Sigmoid colon (tissue), 7 donors: ENCODE data around the gene MAP4K5. TPM values are rescaled to one million over a fixed set of nuclear protein-coding genes. Genes with fewer than 3 reads are reported as not detected.

ENCODE experiments used
- DNase-seq: peaks from one replicate; pipeline ENCODE4 v3.0.0-alpha.2; 2019
- H3K27ac ChIP-seq, 4 donors: fragments of 200-600 bp; sonication (generic); one replicate each; pipeline ENCODE4 v1.5.1; 2016 to 2019; ENCODE audit warnings: mild to moderate bottlenecking in 1 of 4
- H3K27me3 ChIP-seq, 3 donors: fragments of 200-600 bp; sonication (generic); one replicate each; pipeline ENCODE4 v1.5.1; 2019; ENCODE audit warnings: mild to moderate bottlenecking in 1 of 3
- H3K36me3 ChIP-seq, 4 donors: fragments of 200-600 bp; sonication (generic); one replicate each; pipeline ENCODE4 v1.5.1; 2016 to 2019
- H3K4me1 ChIP-seq, 4 donors: fragments of 200-600 bp; sonication (generic); one replicate each; pipeline ENCODE4 v1.5.1; 2017 to 2019
- H3K4me3 ChIP-seq, 4 donors: fragments of 200-600 bp; sonication (generic); one replicate each; pipeline ENCODE4 v1.5.1; 2017 to 2019; ENCODE audit warnings: mild to moderate bottlenecking in 2 of 4, moderate library complexity in 1 of 4
- H3K9me3 ChIP-seq, 4 donors: fragments of 200-600 bp in 3 of 4; sonication (generic) in 3 of 4; one replicate each; pipeline versions ENCODE4 v1.5.1 to v1.6.1; 2013 to 2019
- EP300 ChIP-seq, 4 donors: sonication (generic); formaldehyde crosslinking; IDR thresholded peaks; one replicate each; pipeline ENCODE4 v1.6.1; 2017; ENCODE audit warnings: antibody characterized with exemption in 4 of 4
- POLR2A ChIP-seq, 2 donors: fragments of 450-650 bp; IDR thresholded peaks; one replicate each; pipeline ENCODE4 v1.6.1; 2016; ENCODE audit warnings: antibody characterized with exemption in 2 of 2, mild to moderate bottlenecking in 2 of 2, moderate library complexity in 2 of 2
- POLR2AphosphoS5 ChIP-seq, 4 donors: sonication (generic); formaldehyde crosslinking; IDR thresholded peaks; one replicate each; pipeline ENCODE4 v1.6.1; 2017; ENCODE audit warnings: antibody characterized with exemption in 4 of 4
- WGBS, 2 donors: extraction: QIAGEN DNeasy Blood & Tissue Kit; methylation state at CpG; one replicate each; pipeline ENCODE4 v1.1.7; 2013; 5-methylcytosine and 5-hydroxymethylcytosine counted together
- intact Hi-C: fragments of 100-400 bp; cut with DNase I; formaldehyde crosslinking; loops from one replicate; pipeline ENCODE4 v1.15.1; 2023
- polyA plus RNA-seq, 3 donors: library from polyadenylated mRNA; stranded (reverse); fragments of 200-250 nt; gene quantifications; one replicate each; pipeline ENCODE4 v1.2.3, GENCODE V29; 2013
- total RNA-seq, 4 donors: library from RNA; depleted of rRNA; stranded (reverse); fragments of >200 nt; gene quantifications; one replicate each; pipeline ENCODE4 v1.1.0, GENCODE V29; 2016
- TF ChIP-seq, protein P1 (sequence below), 4 experiments: fragments of 450-650 bp in 3 of 4; fragments of 200-600 bp in 1 of 4; IDR thresholded peaks; one replicate each; pipeline ENCODE4 v1.5.1; 2016 to 2019; ENCODE audit warnings: antibody characterized with exemption in 4 of 4, mild to moderate bottlenecking in 3 of 4, moderate library complexity in 2 of 4
- donor health status: healthy with polysubstance abuse.
- donor health status: Bipolar disorder and iron deficiency.
- donor health status: healthy.

Gene MAP4K5
- total and polyA plus RNA-seq, 7 donors = 12.6 to 314 (median 144) TPM

- H3K4me1 ChIP-seq = peaks cover 0 to 75% (median 56%) of the 10 kb centered on the region in 4 donors
- 83 to 98% methylated on average over 1 of the region's 1 CpG for WGBS, 2 donors
Measured at GRCh38 chr14:50528000-50528399, 4.4 kb downstream of the MAP4K5 start.

DNA sequence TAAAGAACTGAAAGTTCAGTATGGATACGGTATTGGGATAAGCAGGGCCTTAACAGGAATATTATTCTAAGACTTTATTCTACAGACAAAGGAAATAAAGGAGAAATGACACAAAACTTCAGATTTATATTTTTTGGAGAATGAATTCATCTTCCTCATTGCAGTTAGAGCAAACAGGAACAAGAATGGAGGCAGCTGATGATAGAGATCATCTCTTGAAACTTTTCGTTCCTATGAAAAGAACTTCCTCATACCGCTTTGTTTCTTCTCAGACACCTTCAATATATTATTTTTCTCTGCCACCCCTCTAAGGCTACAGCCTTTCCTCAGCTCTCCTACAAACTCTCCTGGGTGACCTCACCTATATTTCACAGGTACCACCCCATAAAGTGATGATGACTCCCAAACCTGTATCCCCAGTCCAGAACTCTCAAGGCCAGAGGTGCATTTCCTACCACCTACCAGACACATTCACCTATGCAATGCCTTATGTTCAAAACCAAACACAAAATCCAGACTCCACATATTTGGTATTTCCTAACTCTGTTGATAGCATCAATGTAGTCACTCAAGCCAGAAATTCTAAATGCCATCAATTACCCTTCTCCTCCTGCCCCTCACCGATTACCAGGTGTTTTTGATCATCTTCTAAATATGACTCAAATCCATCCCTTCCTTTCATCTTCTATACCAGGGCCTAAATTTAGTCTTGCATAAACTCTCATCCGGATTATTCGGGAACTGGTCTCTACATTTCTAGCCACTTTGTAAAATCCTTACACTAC lies 7.4 kb downstream of the MAP4K5 start:
- Histone ChIP-seq H3K36me3 (no peaks in the 10 kb centered on the region), H3K4me3 (no peak overlapping the region), H3K27me3 (no peaks in the 10 kb centered on the region), H3K9me3 (no peaks in the 10 kb centered on the region), H3K4me1 (peaks cover 0 to 80% (median 63%) of the 10 kb centered on the region in 4 donors), H3K27ac (no peak overlapping the region)
- TF ChIP-seq EP300 (IDR thresholded peaks at IDR 0.05) = no peak
- no peak for DNase-seq
- 79 to 88% methylated on average over 6 of the region's 6 CpGs for WGBS, 2 donors
- intact Hi-C loops = no loop called here

More at GRCh38 chr14:50528000-50528399, 4.4 kb downstream of the MAP4K5 start:
- Histone ChIP-seq H3K27ac (no peak overlapping the region), H3K9me3 (no peaks in the 10 kb centered on the region), H3K36me3 (no peaks in the 10 kb centered on the region), H3K27me3 (no peaks in the 10 kb centered on the region), H3K4me3 (no peak overlapping the region)
- intact Hi-C loops = no loop called here
- TF ChIP-seq POLR2A (IDR thresholded peaks at IDR 0.05) (no peak), EP300 (IDR thresholded peaks at IDR 0.05) (no peak), POLR2AphosphoS5 (IDR thresholded peaks at IDR 0.05) (no peak)
- TF ChIP-seq, protein P1, sequence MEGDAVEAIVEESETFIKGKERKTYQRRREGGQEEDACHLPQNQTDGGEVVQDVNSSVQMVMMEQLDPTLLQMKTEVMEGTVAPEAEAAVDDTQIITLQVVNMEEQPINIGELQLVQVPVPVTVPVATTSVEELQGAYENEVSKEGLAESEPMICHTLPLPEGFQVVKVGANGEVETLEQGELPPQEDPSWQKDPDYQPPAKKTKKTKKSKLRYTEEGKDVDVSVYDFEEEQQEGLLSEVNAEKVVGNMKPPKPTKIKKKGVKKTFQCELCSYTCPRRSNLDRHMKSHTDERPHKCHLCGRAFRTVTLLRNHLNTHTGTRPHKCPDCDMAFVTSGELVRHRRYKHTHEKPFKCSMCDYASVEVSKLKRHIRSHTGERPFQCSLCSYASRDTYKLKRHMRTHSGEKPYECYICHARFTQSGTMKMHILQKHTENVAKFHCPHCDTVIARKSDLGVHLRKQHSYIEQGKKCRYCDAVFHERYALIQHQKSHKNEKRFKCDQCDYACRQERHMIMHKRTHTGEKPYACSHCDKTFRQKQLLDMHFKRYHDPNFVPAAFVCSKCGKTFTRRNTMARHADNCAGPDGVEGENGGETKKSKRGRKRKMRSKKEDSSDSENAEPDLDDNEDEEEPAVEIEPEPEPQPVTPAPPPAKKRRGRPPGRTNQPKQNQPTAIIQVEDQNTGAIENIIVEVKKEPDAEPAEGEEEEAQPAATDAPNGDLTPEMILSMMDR (IDR thresholded peaks at IDR 0.05) = no peak
- no peak for DNase-seq

DNA sequence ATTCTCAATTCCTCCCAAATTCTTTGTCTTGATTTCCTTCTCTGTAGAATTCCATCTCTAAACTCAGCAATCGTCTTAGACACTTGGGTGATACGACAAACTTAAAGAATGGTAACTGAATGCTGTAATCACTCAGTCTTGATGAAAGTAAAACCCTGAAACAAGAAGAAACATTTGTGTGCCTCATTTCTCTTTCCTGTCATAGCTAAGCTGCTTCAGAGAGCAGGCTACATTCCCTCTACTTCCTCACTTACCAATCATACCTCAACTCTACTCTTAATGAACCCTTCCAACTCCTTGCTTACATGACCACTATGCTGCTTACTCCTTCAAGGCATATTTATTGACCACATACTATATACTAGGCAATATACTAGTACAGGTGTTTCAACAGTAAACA lies 8.3 kb downstream of the MAP4K5 start:
- intact Hi-C loops = no loop called here
- no peak overlapping the region for H3K4me3 ChIP-seq
- TF ChIP-seq POLR2AphosphoS5 (IDR thresholded peaks at IDR 0.05) = no peak
- TF ChIP-seq, protein P1 (IDR thresholded peaks at IDR 0.05) = no peak
- no peak for TF ChIP-seq POLR2A (IDR thresholded peaks at IDR 0.05)
- TF ChIP-seq EP300 (IDR thresholded peaks at IDR 0.05) = no peak
- H3K27ac ChIP-seq = no peak overlapping the region
- peaks cover 0 to 71% (median 58%) of the 10 kb centered on the region in 4 donors for H3K4me1 ChIP-seq
- WGBS, 2 donors = 72 to 86% methylated on average over 2 of the region's 2 CpGs
- no peaks in the 10 kb centered on the region for H3K36me3 ChIP-seq
- H3K27me3 ChIP-seq = no peaks in the 10 kb centered on the region
- no peak for DNase-seq
- H3K9me3 ChIP-seq = no peaks in the 10 kb centered on the region

DNA sequence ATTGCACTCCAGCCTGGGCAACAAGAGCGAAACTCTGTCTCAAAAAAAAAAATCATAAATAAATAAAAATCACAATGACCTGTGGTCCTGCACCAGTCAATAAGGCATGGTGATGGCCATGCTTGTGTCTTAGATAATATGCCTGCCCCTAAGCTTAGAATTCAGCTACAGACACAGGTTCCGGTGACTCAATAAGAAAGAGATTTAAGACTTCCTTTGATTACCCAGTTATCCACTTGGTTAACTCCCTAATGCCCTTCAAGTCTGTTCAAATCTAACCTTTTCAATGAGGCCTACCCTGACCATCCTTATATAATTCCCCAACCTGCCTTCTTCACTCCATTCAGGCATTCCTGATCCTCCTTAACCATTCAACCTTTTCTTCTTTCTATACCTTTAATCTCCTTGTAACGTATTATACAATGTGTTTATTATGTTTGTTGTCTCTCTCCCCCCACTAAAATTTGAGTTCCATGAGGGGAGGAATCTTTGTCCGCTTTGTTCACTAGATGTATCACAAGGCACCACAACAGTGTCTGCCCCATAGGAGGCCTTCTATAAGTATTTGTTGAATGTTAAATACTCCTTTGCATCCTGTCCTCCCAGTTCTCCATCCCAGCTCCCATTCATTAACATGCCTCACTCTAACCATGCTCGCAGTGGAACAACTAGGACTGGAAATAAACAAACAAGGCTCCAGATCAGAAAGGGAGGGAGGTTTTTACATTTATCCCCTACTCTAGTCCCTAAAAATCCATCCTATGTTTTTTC lies 8.9 kb downstream of the MAP4K5 start:
- Histone ChIP-seq H3K9me3 (no peaks in the 10 kb centered on the region), H3K27ac (no peak overlapping the region), H3K4me1 (peaks cover 0 to 65% (median 52%) of the 10 kb centered on the region in 4 donors), H3K27me3 (no peaks in the 10 kb centered on the region), H3K36me3 (no peaks in the 10 kb centered on the region), H3K4me3 (no peak overlapping the region)
- 82 to 88% methylated on average over 5 of the region's 5 CpGs for WGBS, 2 donors
- DNase-seq = no peak
- intact Hi-C loops = no loop called here
- TF ChIP-seq POLR2AphosphoS5 (IDR thresholded peaks at IDR 0.05) = no peak
- TF ChIP-seq, protein P1 (IDR thresholded peaks at IDR 0.05) = no peak
- no peak for TF ChIP-seq POLR2A (IDR thresholded peaks at IDR 0.05)
- TF ChIP-seq EP300 (IDR thresholded peaks at IDR 0.05) = no peak

GRCh38 chr14:50521912-50522341 lies 10.4 kb downstream of the MAP4K5 start:
- peak overlapping the region in 3 of 4 donors; percentile 15 to 53 (median 35) for H3K27ac ChIP-seq
- no peak for TF ChIP-seq EP300 (IDR thresholded peaks at IDR 0.05)
- no peak for TF ChIP-seq POLR2AphosphoS5 (IDR thresholded peaks at IDR 0.05)
- no peak for TF ChIP-seq POLR2A (IDR thresholded peaks at IDR 0.05)
- TF ChIP-seq, protein P1 (IDR thresholded peaks at IDR 0.05) = no peak
- no peak overlapping the region for H3K4me3 ChIP-seq
- no peaks in the 10 kb centered on the region for H3K27me3 ChIP-seq
- H3K36me3 ChIP-seq = no peaks in the 10 kb centered on the region
- WGBS, 2 donors = 29 to 54% methylated on average over 1 of the region's 1 CpG
- intact Hi-C loops = no loop called here
- peaks cover 0 to 56% (median 50%) of the 10 kb centered on the region in 4 donors for H3K4me1 ChIP-seq
- H3K9me3 ChIP-seq = no peaks in the 10 kb centered on the region
- DNase-seq = no peak
